ENCODE data around the gene GSG1L. TPM values are rescaled to one million over a fixed set of nuclear protein-coding genes. Genes with fewer than 3 reads are reported as not detected.

GSG1L gene
- polyA plus RNA-seq, 1 donor (not counting 4 experiments of a cell fraction or from before 2014, with no cell fraction given) = not detected

GRCh38 chr16:27984121-27984520 lies 79.4 kb downstream of the GSG1L start:
- Histone ChIP-seq H4K20me1 (ENCODE audit: control insufficient read depth, extremely low read depth, insufficient read depth, low read length) (no peaks in the 10 kb centered on the region), H3K9ac (ENCODE audit: control insufficient read depth, extremely low read depth, insufficient read depth, low read length) (no peak overlapping the region), H3K27ac (ENCODE audit: control insufficient read depth, insufficient read depth, low read length) (no peak overlapping the region), H3K27me3 (ENCODE audit: control insufficient read depth, extremely low read depth, insufficient read depth, low read length) (no peaks in the 10 kb centered on the region), H2AFZ (ENCODE audit: control insufficient read depth, low read length) (no peak overlapping the region), H3K4me2 (ENCODE audit: control insufficient read depth, extremely low read depth, insufficient read depth, low read depth, low read length) (no peak overlapping the region), H3K36me3 (ENCODE audit: control insufficient read depth in 2 of 2, extremely low read depth in 1 of 2, insufficient read depth in 2 of 2, low read length in 2 of 2) (no peaks in the 10 kb centered on the region), H3K9me1 (ENCODE audit: control insufficient read depth, extremely low read depth, insufficient read depth, low read length) (no peaks in the 10 kb centered on the region), H3K79me2 (ENCODE audit: control insufficient read depth, insufficient read depth, low read length) (no peaks in the 10 kb centered on the region), H3K9me3 (ENCODE audit: control insufficient read depth, low read depth, low read length) (no peaks in the 10 kb centered on the region), H3K4me1 (ENCODE audit: control insufficient read depth, extremely low read depth, insufficient read depth, low read length) (no peaks in the 10 kb centered on the region), H3K4me3 (ENCODE audit: control insufficient read depth in 2 of 3, extremely low read depth in 1 of 3, insufficient read depth in 2 of 3, low read depth in 1 of 3, low read length in 3 of 3) (no peak overlapping the region)
- no peak for DNase-seq (ENCODE audit: low read depth, low spot score)
- dilution Hi-C loops (cut with MboI; ENCODE audit: extremely low pct_ligation_motif_present, low sequenced_read_pairs) = no loop called here
- TF ChIP-seq EZH2 (IDR thresholded peaks at IDR 0.05; ENCODE audit: low read length) (no peak), CTCF (optimal IDR thresholded peaks at IDR 0.05 in 1 of 3, IDR thresholded peaks at IDR 0.05 in 1 of 3, conservative IDR thresholded peaks at IDR 0.05 in 1 of 3; ENCODE audit: extremely low read depth in 1 of 3, insufficient read depth in 2 of 3, low read length in 3 of 3) (no peak)
- FAIRE-seq = no peak

- Histone ChIP-seq H3K4me2 (ENCODE audit: control insufficient read depth, extremely low read depth, insufficient read depth, low read depth, low read length) (no peak overlapping the region), H4K20me1 (ENCODE audit: control insufficient read depth, extremely low read depth, insufficient read depth, low read length) (no peaks in the 10 kb centered on the region), H3K79me2 (ENCODE audit: control insufficient read depth, insufficient read depth, low read length) (no peaks in the 10 kb centered on the region), H2AFZ (ENCODE audit: control insufficient read depth, low read length) (no peak overlapping the region), H3K27me3 (ENCODE audit: control insufficient read depth, extremely low read depth, insufficient read depth, low read length) (no peaks in the 10 kb centered on the region), H3K9me1 (ENCODE audit: control insufficient read depth, extremely low read depth, insufficient read depth, low read length) (no peaks in the 10 kb centered on the region), H3K27ac (ENCODE audit: control insufficient read depth, insufficient read depth, low read length) (no peak overlapping the region), H3K4me3 (ENCODE audit: control insufficient read depth in 2 of 3, extremely low read depth in 1 of 3, insufficient read depth in 2 of 3, low read depth in 1 of 3, low read length in 3 of 3) (no peak overlapping the region), H3K9me3 (ENCODE audit: control insufficient read depth, low read depth, low read length) (no peaks in the 10 kb centered on the region), H3K9ac (ENCODE audit: control insufficient read depth, extremely low read depth, insufficient read depth, low read length) (no peak overlapping the region), H3K36me3 (ENCODE audit: control insufficient read depth in 2 of 2, extremely low read depth in 1 of 2, insufficient read depth in 2 of 2, low read length in 2 of 2) (no peaks in the 10 kb centered on the region), H3K4me1 (ENCODE audit: control insufficient read depth, extremely low read depth, insufficient read depth, low read length) (no peaks in the 10 kb centered on the region)
- FAIRE-seq (no peak), DNase-seq (ENCODE audit: low read depth, low spot score) (no peak)
- dilution Hi-C loops (cut with MboI; ENCODE audit: extremely low pct_ligation_motif_present, low sequenced_read_pairs) = no loop called here
- TF ChIP-seq CTCF (optimal IDR thresholded peaks at IDR 0.05 in 1 of 3, IDR thresholded peaks at IDR 0.05 in 1 of 3, conservative IDR thresholded peaks at IDR 0.05 in 1 of 3; ENCODE audit: extremely low read depth in 1 of 3, insufficient read depth in 2 of 3, low read length in 3 of 3) (no peak), EZH2 (IDR thresholded peaks at IDR 0.05; ENCODE audit: low read length) (no peak)
Observed at GRCh38 chr16:27983244-27983643, 80.3 kb downstream of the GSG1L start.

Data from keratinocyte (primary cell).